NOMO-1 (cell line): ENCODE measurements around the gene PLPP2.

Experiments
- DNase-seq, 2 experiments: peaks; one replicate each; lab custom pipeline; 2025; ENCODE audit not compliant: unreplicated experiment in 2 of 2; lab: John Stamatoyannopoulos, UW

The PLPP2 gene

DNA sequence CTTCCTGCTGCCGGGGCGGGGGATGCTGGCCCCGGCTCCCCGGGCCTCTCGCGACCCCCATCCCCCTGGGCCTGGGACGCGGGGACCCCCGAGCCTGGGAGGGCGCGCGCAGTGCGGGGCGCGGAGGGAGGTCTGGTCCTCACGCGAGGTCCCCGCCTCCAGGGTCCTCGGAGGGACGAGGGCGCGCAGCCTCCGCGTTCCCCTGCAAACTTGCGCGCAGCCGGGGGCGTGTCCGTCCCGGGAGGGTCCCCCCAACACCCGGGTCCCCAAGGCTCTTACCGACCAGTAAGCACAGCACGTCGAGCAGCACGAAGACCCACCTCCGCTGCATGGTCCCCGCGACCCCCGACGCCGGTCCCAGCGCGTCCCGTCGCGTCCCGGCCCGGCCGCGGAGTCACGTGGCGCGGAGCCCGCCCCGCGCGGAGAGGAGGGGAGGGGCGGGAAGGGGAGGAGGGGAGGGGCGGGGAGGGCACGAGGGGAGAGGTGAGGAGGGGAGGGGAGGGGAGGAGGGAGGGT, at the start of gene PLPP2:
PLPP2 (minus strand) TSS at position 398 of the 516 bp plus-strand sequence; CDS start at position 331, 67 bp downstream.
- no peak for DNase-seq

DNA sequence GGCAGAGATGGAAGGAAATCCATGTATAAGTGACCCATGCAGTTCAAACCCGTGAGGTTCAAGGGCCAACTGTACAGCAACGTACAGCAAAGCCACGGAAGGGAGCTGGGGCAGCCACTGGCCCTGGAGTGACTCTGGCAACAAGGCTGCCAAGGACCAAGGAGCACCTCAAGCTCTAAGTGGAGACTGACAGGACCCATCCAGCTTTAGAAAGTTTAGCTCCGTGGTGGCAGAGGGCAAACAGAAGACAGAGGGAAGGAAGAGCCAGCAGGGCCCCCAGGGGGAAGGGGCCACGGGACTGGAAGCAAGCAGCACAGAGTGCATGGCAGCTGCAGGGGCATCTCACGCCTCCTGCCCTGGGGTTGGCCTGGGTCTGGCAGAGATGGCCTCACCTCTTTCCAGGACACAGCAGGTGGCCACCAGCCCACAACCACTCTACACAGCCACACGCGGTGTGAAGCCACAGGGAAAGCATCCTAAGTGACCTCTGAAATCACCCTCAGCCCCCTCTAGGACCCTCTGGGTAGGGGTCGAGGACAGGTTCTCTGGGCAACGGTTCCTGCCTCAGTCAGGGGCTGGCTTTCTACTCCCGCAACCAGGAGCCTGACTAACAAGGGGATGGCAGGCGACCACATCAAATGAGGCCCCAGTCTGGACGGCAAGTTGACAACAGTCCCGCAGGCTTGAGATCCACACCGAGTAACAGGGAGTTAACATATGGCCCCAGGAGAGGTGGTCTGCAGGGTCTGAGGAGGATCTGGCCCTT, 49.6 kb upstream of the PLPP2 start:
- DNase-seq: no peak

DNA sequence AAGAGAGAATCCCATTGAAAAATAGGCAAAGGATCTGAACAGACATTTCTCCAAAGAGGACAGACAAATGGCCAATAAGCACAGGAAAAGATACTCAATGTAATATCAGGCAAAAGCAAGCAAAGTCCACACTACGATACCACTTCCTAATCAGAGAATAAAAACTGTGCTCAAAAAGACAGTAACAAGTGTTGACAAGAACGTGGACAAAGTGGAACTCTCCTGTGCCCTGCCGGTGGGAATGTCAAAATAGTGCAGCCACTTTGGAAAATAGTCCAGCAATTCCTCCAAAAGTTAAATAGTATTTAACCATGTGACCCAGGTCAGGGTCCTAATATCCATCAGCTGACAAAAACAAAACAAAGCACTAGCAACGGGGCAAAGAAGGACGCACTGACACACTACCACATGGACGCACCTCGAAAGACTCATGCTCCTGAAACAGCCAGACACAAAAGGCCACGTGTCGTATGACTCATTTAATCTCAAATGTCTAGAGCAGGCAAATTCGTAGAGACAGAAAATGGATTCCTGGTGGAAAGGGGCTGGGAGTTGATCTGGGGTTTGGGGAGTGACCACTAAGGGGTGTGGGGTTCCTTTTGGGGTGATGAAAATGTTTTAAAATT, 48.2 kb upstream of the PLPP2 start:
- no peak for DNase-seq

DNA sequence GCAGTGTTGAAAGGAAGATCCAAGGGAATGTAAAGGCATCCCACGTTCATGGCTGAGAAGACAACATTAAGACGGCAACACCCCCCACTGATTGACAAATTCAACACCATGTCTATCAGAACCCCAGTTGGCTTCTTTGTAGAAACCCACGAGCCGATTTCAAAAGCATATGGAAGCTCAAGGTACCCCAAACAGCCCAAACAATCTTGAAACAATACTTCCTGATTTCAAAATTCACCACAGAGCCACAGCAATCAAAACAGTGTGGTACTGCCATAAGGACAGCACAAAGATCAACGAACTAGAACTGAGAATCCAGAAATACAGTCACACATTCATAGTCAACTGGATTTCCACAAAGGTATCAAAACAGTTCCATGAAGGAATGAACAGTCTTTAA, 47.2 kb upstream of the PLPP2 start:
- DNase-seq: peak in 1 of 2 experiments; percentile 35

GRCh38 chr19:336067-336614, 44.9 kb upstream of the PLPP2 start:
- no peak for DNase-seq

- no peak for DNase-seq
These were observed 44.4 kb upstream of the PLPP2 start for GRCh38 chr19:335486-336066.

DNA sequence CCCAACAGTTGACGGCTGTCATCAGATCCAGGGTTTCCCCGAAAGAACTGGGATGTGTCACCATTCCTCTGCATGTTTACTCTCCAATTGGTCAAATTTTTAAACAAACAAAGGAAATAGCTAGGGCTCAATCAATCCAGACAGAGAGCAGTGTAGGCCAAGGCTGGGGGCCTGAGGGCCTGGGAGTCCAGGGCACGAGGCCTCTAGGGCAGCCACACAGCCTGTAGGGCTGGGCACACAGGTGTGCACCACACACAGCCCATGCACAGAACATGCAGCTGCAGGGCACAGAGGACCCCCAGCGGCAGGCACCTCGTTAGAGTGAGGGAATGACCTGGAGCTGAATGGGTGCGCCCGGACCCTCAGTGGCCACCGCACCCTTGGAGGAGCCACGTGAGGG, 43.9 kb upstream of the PLPP2 start:
- no peak for DNase-seq

DNA sequence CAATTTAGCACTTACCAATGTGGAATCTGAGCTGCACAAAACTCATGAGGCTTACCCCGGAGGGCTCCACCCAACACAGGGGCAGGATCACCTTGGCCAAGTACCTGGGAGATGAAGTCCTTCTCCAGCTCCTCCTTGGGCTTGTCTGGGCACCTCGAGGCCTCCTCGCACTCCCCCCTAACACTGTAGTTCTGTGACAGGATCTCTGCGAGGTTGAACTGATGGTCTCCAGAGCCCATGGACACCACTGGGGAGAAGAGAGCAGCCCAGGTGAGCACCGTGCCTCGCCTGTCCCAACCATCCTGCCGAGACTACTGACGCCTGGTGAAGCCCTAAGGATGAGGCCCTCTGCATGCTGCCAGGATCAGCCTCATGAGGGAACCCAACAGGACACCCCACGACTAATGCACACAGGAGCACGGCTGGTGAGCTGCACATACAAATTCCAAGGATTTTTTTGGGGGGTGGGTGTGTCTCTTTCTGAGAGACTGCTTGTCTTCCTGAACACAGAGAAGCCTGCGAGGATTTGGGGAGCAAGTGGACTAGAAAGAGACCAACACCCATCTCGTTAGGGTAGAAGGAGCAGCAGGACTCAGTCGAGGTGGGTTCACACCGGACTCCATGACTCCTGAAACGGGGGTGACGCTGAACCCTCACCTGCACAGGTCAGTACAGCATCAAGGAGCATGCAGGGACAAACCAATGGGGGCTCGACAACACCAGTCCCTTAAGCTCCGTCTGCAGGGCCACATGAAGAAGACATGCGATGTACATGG, 43.3 kb upstream of the PLPP2 start:
- DNase-seq: no peak

GRCh38 chr19:330503-330902, 39.3 kb upstream of the PLPP2 start:
- DNase-seq: no peak

GRCh38 chr19:329876-330275, 38.7 kb upstream of the PLPP2 start:
- no peak for DNase-seq

DNA sequence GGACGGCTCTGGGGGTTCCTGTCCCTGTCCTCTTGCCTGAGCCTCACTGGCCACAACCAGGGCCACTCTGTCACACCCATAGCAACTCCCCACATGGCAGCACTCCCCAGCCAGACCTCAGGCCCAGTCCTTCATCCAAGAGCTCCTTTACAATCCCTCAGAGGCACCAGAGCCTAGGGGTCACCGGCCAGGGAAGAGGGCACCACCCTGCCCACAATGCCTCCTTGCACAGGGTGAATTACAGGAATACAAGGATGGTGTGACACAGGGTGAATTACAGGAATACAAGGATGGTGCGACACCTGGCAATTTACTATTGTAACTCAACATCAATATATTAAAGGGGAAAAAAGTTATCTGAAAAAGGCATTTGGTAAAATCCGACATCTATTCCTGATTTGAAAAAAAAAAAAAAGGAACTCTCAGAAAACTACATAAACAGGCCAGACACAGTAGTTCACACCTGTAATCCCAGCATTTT, 36.9 kb upstream of the PLPP2 start:
- no peak for DNase-seq

GRCh38 chr19:327291-328024, 36.3 kb upstream of the PLPP2 start:
- DNase-seq: no peak

- DNase-seq: no peak
These were observed 35.7 kb upstream of the PLPP2 start for GRCh38 chr19:326871-327270.

- no peak for DNase-seq
These were observed 34.8 kb upstream of the PLPP2 start for GRCh38 chr19:325937-326565.

DNA sequence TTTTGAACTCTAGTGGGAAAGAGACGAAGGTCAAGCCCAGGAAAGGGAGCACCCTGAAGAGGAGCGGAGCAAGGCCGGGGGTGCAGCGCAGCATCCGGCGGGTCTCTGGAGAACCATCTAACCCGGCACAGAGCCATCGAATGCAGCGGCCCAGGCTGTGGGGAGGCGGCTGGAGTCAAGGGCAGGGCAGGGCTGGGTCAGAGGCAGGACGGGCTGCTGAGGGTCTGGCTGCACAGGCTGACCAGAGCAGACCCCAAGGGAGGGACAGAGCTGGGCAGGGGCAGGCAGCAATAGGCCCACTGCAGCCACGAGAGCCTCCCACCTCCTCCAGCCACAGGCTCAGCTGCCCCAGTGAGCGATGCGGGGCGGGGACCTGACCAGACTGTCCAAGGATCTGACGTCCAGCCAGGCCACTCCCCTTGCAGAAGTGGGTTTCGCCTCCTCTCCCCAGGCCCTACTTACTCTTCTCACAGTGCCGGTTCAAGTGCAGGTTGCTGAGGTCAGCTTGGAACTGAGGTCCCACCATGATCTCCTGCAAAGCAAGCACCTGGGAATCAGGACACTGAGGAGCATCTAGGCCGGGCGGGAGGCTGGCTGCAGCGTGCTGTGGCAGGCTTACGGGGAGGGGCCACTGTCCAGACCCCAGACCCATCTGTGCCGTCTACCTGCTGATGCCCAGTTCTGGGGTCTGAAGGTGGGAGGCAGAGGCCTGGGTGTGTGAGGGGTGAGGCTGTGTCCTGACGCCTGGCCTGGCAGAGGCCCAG, 34.2 kb upstream of the PLPP2 start:
- DNase-seq: no peak

DNA sequence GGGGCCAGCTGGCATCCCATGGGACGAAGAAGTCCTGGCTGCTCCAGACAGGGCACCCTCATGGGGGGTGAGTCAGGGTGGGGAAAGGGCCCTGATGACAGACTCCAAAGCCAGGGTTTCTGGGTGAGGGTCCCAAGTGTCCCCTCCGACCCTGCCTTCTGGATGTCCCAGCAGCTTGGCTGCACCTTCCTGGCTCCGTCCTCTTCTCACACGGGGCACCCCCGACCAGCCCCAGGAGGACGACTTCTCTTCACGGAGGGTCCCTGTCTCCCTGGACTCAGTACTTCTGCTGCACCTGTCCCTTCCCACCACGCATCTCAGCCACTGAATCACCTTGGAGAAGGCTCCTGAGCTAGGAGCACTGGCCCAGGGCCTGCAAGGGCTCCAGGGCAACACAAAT, 33.5 kb upstream of the PLPP2 start:
- DNase-seq: no peak

- DNase-seq: no peak
These were observed 31.4 kb upstream of the PLPP2 start for GRCh38 chr19:322616-323015.

DNA sequence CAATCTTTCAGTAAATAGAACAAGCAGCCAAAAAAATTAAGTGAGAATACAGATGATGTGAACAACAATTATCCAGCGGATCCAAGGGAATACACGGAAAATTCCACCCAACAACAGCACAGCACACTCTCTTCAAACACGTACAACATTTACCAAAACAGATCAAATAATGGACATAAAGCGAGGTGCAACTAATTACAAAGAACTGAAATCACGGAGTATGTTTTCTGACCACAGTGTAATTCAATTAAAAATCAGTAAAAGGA, 27.2 kb upstream of the PLPP2 start:
- no peak for DNase-seq
